Measurements from ENCODE around the gene ERC2. TPM values are rescaled to one million over a fixed set of nuclear protein-coding genes. Genes with fewer than 3 reads are reported as not detected.

ERC2 gene
- polyA plus RNA-seq, 2 of the 4 experiments (the other 2 are of a cell fraction), result 0.16 TPM; not detected in 1

DNA sequence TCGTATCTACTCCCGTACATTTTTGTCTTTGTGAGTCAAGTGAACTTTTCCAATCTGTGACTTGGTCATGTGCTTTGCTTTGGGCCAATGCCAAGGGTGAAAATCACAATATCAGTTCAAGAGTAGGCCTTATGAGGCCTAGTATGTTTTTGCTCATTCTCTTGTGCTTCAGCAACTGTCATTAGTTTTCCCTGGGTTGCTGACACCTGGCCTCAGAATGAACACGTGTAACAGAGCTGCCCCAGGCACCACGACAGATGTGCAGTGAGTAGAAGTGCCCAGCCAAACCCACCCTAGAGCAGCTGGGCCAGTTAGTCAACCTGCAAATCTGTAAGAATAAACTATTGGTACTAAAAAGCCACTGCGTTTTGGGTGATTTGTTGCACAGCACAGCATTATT is 520.9 kb downstream of the ERC2 start:
- H3K27ac ChIP-seq, result no peak overlapping the region
- H3K4me3 ChIP-seq, result no peak overlapping the region
- WGBS (ENCODE audit: missing lambda C conversion rate), result 14% methylated on average over 5 of the region's 5 CpGs
- POLR2A ChIA-PET, result no interaction called here
- H3K9me3 ChIP-seq, result no peaks in the 10 kb centered on the region
- DNase-seq (ENCODE audit: low read depth in 1 of 2, low spot score in 1 of 2) (no peak), FAIRE-seq (no peak), ATAC-seq (no peak)
- H3K4me2 ChIP-seq, result no peak overlapping the region
- H3K4me1 ChIP-seq, result no peaks in the 10 kb centered on the region
- TF ChIP-seq E2F6 (IDR thresholded peaks at IDR 0.05; ENCODE audit: borderline replicate concordance, low read depth), result no peak
- no peak for TF ChIP-seq FOXS1 (CRISPR knock-in tag; IDR thresholded peaks at IDR 0.05)
- no peak for TF ChIP-seq EHF (CRISPR knock-in tag; IDR thresholded peaks at IDR 0.05)
- TF ChIP-seq NPAS2 (CRISPR knock-in tag; IDR thresholded peaks at IDR 0.05; ENCODE audit: borderline replicate concordance), result no peak
- TF ChIP-seq PHF8 (IDR thresholded peaks at IDR 0.05; ENCODE audit: borderline replicate concordance, low read depth), result no peak
- no peak for TF ChIP-seq SREBF2 (IDR thresholded peaks at IDR 0.05)
- CTCF ChIA-PET, result no interaction called here

DNA sequence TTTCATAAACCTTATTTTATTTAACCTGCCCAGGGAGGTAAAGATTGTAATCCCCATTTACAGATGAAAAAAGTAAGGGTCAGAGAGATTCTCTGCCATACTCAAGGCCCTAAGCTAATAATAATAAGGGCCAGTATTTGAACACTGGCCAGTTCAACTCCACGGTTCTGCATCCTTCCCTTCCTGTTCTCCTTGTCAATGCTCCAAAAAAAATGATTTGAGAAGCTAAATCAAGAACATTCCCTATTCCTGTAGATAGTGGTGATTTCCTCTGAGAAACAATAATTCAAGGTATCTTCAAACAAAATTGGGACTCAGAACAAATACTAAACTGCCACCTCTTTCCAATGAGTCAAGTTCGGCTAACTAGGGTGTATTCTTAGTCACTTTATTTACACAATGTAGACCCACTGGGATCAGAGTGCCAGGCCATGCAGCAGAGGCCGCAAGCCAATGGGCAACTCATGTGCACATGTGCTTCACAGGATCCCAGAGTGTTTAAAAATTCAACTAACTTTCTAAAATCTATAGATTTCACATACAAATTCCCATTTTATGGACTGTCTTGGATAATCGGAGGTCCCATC is 521.6 kb downstream of the ERC2 start:
- Histone ChIP-seq H3K4me1 (no peaks in the 10 kb centered on the region), H3K27ac (no peak overlapping the region), H3K4me3 (no peak overlapping the region), H3K9me3 (no peaks in the 10 kb centered on the region), H3K4me2 (no peak overlapping the region)
- 37% methylated on average over 4 of the region's 4 CpGs for WGBS (ENCODE audit: missing lambda C conversion rate)
- TF ChIP-seq CHD2 (IDR thresholded peaks at IDR 0.05; ENCODE audit: low read length, partially characterized antibody), result no peak
- TF ChIP-seq EP300 (IDR thresholded peaks at IDR 0.05), result no peak
- no peak for TF ChIP-seq CBX2 (IDR thresholded peaks at IDR 0.05; ENCODE audit: borderline replicate concordance, low read depth)
- TF ChIP-seq RFX5 (IDR thresholded peaks at IDR 0.05), result no peak
- FAIRE-seq (no peak), ATAC-seq (no peak), DNase-seq (ENCODE audit: low read depth in 1 of 2, low spot score in 1 of 2) (no peak)
- POLR2A ChIA-PET, result no interaction called here
- CTCF ChIA-PET, result interaction anchor here (0.7 kb wide), 1 partner anchor 1083 kb away, joined by 3 read pairs; no protein-coding TSS in a partner anchor

- H3K4me2 ChIP-seq, result no peak overlapping the region
- H3K9me3 ChIP-seq, result no peaks in the 10 kb centered on the region
- no peak overlapping the region for H3K4me3 ChIP-seq
Observed at GRCh38 chr3:55942868-55943267, 525.4 kb downstream of the ERC2 start.

GRCh38 chr3:55939287-55939686 is 529.0 kb downstream of the ERC2 start:
- TF ChIP-seq EHMT2 (IDR thresholded peaks at IDR 0.05; ENCODE audit: low read depth), result no peak
- TF ChIP-seq FOXS1 (CRISPR knock-in tag; IDR thresholded peaks at IDR 0.05), result no peak
- TF ChIP-seq E2F6 (IDR thresholded peaks at IDR 0.05; ENCODE audit: borderline replicate concordance, low read depth), result no peak
- TF ChIP-seq RARB (CRISPR knock-in tag; IDR thresholded peaks at IDR 0.05), result no peak
- no peak for TF ChIP-seq ELK1 (IDR thresholded peaks at IDR 0.05; ENCODE audit: low read depth, low read length)
- TF ChIP-seq NR3C1 (IDR thresholded peaks at IDR 0.05), result no peak
- TF ChIP-seq BHLHE40 (IDR thresholded peaks at IDR 0.05; ENCODE audit: low read depth, low read length), result no peak
- no peak for TF ChIP-seq HDAC2 (IDR thresholded peaks at IDR 0.05)
- no peak for TF ChIP-seq CHD2 (IDR thresholded peaks at IDR 0.05; ENCODE audit: low read length, partially characterized antibody)
- no peak for TF ChIP-seq CHD4 (IDR thresholded peaks at IDR 0.05; ENCODE audit: borderline replicate concordance)
- TF ChIP-seq EP300 (IDR thresholded peaks at IDR 0.05), result no peak
- TF ChIP-seq HOXA7 (CRISPR knock-in tag; IDR thresholded peaks at IDR 0.05), result no peak
- Histone ChIP-seq H3K4me2 (no peak overlapping the region), H3K9me3 (no peaks in the 10 kb centered on the region), H3K4me3 (no peak overlapping the region), H3K4me1 (no peaks in the 10 kb centered on the region), H3K27ac (no peak overlapping the region)
- ATAC-seq (no peak), FAIRE-seq (no peak), DNase-seq (ENCODE audit: low read depth in 1 of 2, low spot score in 1 of 2) (no peak)
- 9% methylated on average over 1 of the region's 1 CpG for WGBS (ENCODE audit: missing lambda C conversion rate)
- ChIA-PET CTCF (no interaction called here), POLR2A (no interaction called here)

More at GRCh38 chr3:55942868-55943267, 525.4 kb downstream of the ERC2 start:
- CTCF ChIA-PET, result no interaction called here
- TF ChIP-seq HDAC2 (IDR thresholded peaks at IDR 0.05) (no peak), MAFK (IDR thresholded peaks at IDR 0.05; ENCODE audit: partially characterized antibody) (no peak), TFCP2L1 (CRISPR knock-in tag; IDR thresholded peaks at IDR 0.05) (no peak)
- TF ChIP-seq, protein P1, sequence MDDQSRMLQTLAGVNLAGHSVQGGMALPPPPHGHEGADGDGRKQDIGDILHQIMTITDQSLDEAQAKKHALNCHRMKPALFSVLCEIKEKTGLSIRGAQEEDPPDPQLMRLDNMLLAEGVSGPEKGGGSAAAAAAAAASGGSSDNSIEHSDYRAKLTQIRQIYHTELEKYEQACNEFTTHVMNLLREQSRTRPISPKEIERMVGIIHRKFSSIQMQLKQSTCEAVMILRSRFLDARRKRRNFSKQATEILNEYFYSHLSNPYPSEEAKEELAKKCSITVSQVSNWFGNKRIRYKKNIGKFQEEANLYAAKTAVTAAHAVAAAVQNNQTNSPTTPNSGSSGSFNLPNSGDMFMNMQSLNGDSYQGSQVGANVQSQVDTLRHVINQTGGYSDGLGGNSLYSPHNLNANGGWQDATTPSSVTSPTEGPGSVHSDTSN (IDR thresholded peaks at IDR 0.05), result no peak
- FAIRE-seq (no peak), DNase-seq (ENCODE audit: low read depth in 1 of 2, low spot score in 1 of 2) (no peak), ATAC-seq (no peak)
- Histone ChIP-seq H3K4me1 (no peaks in the 10 kb centered on the region), H3K27ac (no peak overlapping the region)
- 46% methylated on average over 2 of the region's 2 CpGs for WGBS (ENCODE audit: missing lambda C conversion rate)
- POLR2A ChIA-PET, result no interaction called here
